Activated T-cell treated with anti-CD3 and anti-CD28 coated beads for 4 hours (primary cell): ENCODE data around the gene CALML4.
"Not testable (repeated sequence)": the region's sequence is repeated elsewhere in the genome, so short reads cannot be mapped to it uniquely, and the experiment has no call there.

ENCODE experiments used
- DNase-seq: peaks from one replicate; pipeline ENCODE4 v3.0.0-alpha.2; 2020

Gene CALML4

GRCh38 chr15:68224546-68225250, 19.6 kb upstream of the CALML4 start:
- no peak for DNase-seq

- no peak for DNase-seq
Observed at GRCh38 chr15:68224108-68224507, 19.0 kb upstream of the CALML4 start.

- DNase-seq, result no peak
Observed at GRCh38 chr15:68223171-68223570, 18.0 kb upstream of the CALML4 start.

- not testable (repeated sequence) for DNase-seq
Observed at GRCh38 chr15:68222432-68222743, 17.3 kb upstream of the CALML4 start.

GRCh38 chr15:68221530-68222431, 16.6 kb upstream of the CALML4 start:
- DNase-seq, result not testable (repeated sequence)

- DNase-seq, result no peak
Observed at GRCh38 chr15:68220967-68221366, 15.8 kb upstream of the CALML4 start.

GRCh38 chr15:68220489-68220888, 15.4 kb upstream of the CALML4 start:
- DNase-seq, result no peak

- DNase-seq, result no peak
Observed at GRCh38 chr15:68218847-68219798, 14.0 kb upstream of the CALML4 start.

GRCh38 chr15:68218331-68218730, 13.2 kb upstream of the CALML4 start:
- no peak for DNase-seq

GRCh38 chr15:68217341-68217740, 12.2 kb upstream of the CALML4 start:
- no peak for DNase-seq

- DNase-seq, result no peak
Observed at GRCh38 chr15:68214838-68215254, 9.7 kb upstream of the CALML4 start.

GRCh38 chr15:68213991-68214837, 9.1 kb upstream of the CALML4 start:
- no peak for DNase-seq

GRCh38 chr15:68213491-68213845, 8.3 kb upstream of the CALML4 start:
- not testable (repeated sequence) for DNase-seq

- no peak for DNase-seq
Observed at GRCh38 chr15:68211656-68212320, 6.7 kb upstream of the CALML4 start.

GRCh38 chr15:68210821-68211655, 5.9 kb upstream of the CALML4 start:
- peak; percentile 43 for DNase-seq

GRCh38 chr15:68210409-68210756, 5.3 kb upstream of the CALML4 start:
- DNase-seq, result no peak

GRCh38 chr15:68209735-68210408, 4.7 kb upstream of the CALML4 start:
- peak; percentile 14 for DNase-seq

- DNase-seq, result no peak
Observed at GRCh38 chr15:68209272-68209671, 4.1 kb upstream of the CALML4 start.

GRCh38 chr15:68208636-68209240, 3.6 kb upstream of the CALML4 start:
- no peak for DNase-seq

- DNase-seq, result no peak
Observed at GRCh38 chr15:68208136-68208535, 3.0 kb upstream of the CALML4 start.
